Measurements from ENCODE around the gene RACK1.

RACK1 gene

DNA sequence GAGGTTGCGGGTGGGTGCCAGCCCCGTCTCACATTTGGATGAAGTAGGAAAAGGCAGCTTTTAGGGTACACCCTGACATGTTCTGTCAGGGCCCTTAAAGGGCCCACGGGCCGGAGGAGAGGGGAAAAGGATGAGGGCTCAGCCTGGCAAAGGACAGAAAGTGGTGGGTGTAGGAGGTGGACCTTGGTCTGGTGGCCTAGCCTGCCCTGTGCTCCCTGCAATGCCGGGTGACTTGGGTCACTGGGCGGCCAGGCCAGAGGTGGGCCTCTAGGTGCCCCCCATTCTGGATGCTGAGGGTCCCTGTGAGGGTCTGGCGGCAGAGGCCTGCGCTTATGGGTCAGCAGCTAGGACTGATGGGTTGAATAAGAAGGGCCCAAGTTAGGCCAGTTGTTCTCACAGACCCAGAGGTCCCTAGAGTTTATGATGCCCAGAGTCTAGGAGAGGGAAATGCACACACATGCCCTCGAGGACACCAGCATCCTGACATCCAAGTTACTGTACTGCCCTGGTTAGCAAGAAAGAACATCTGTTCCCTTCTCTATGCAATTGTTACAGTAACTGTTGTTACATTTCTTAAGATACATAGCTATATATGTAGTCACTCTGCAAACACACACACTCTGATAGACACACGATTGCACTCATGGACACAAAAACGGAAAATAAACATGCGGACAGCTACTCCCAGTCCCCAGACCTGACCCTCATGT is 51.2 kb downstream of the RACK1 start:
- DNase-seq: no peak

GRCh38 chr5:181191526-181192336 is 52.0 kb downstream of the RACK1 start:
- no peak for DNase-seq

- DNase-seq: no peak
Measured at GRCh38 chr5:181190711-181191525, 52.8 kb downstream of the RACK1 start.

DNA sequence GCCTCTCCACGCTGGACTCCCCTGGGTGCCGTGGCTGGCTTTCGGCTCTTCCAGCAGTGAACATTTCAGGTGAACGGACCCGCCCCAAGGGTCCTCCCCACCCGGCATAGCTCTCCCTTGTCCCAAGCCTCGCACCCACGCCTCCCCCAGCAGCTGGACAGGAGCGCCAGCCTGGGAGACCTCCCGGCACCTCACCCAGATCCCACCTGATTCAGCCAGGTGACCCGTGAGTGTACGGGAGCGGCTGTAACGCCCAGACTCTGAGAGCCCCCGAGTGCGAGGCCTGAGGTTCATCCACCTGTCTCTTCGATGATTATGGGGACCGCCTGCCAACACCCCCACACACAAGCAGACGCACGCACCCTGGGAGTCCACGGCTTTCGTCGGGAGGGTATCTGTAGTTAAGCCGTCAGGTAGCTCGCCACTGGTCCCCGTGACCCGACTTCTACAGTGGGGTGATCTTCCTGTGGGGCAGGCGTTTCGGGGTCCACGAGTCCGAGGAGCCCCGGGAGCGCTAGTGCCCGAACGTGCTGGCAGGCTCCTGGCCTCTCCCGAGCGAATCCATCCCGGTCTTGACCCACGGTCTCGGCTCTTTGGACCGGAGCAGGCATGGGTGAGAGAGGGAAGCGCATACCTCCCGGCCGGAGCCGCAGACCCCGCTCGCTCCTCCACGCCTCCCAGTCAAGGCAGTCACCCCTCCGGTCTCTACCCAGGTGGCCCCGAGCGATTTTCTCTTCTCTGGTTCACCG is 53.6 kb downstream of the RACK1 start:
- DNase-seq: no peak

- DNase-seq: no peak
Measured at GRCh38 chr5:181189363-181189961, 54.2 kb downstream of the RACK1 start.

GRCh38 chr5:181188700-181189362 is 54.9 kb downstream of the RACK1 start:
- no peak for DNase-seq

- no peak for DNase-seq
Measured at GRCh38 chr5:181187500-181188213, 56.0 kb downstream of the RACK1 start.

GRCh38 chr5:181186986-181187499 is 56.7 kb downstream of the RACK1 start:
- DNase-seq: no peak
